ENCODE results near the gene GJC2.

Gene GJC2

DNA sequence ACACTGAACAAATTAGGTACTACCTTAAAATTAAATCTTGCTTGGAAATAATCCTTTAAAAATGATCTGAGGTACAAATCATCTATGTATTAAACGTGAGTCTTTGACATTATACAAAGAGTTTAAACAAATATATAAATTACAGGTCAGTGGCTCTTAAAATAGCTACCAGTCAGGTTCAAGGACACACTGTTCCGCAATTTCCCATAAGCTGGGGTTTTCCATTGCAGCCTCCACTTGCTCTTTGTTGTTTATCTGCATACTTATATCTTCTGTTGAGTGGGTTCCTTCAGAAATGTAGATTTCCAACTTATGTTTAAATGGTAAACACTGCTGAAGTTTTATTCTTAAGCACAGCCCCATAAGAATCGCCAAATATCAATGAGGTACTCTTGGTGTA is 34.9 kb upstream of the GJC2 start:
- no peak for DNase-seq

DNA sequence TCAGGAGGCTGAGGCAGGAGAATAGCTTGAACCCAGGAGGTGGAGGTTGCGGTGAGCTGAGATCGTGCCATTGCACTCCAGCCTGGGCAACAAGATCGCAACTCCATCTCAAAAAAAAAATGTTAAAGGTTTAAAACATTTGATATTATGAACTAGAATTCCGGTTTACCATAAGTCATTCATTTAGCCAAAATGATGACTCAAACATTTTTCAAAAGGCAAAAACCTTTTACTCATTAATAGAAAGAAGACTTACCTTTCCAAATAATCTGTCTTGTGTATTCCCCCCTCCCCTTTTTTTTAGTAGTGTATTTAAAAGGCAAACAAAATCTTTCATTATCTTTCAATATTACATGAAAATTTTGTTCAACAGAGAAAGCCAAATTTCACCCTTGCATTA is 32.4 kb upstream of the GJC2 start:
- DNase-seq = no peak

DNA sequence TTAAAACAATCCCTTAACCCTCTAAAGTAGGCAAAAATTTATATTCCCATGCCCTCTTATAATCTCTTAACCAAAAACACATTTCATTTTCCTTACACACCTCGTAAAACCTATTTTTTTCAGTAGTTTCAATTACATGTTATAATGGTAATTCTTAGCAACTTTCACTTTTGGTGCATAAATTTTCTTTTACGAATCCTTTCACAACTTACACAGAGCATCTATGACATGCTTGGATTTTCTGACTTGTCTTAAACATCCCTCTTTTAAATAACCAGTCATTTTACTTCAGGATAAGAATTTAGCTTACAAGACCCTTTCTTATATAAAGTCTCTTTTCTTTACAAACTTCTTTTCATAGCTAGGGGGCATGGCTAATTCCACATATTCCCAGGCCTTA is 31.7 kb upstream of the GJC2 start:
- DNase-seq = no peak

GRCh38 chr1:228120351-228120750 is 29.4 kb upstream of the GJC2 start:
- no peak for DNase-seq

DNA sequence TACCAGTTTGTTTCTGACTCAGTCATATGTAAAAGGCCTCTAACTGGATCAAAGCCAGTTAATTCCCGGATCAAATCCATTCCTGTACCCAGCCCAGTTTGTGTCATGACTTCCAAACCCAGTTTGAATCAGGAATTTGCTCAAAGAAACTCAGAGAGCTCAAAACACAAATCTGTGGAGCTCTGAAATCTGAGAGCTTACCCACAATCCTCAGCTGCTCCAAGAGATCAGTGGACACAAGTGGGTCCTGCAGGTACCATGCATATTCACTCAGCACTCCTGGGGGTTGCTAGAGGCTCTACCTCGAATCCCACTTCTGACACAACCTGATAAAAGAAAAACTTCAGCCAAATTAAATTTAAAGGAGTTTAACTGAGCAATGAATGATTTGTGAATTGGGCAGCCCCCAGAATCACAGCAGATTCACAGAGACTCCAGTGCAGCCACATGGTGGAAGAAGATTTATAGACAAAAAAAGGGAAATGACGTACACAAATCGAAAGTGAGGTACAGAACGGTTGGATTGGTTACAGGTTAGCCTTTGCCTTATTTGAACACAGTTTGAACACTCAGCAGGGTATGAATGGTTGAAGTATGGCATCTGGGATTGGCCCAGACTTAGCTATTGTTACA is 28.8 kb upstream of the GJC2 start:
- no peak for DNase-seq

- no peak for DNase-seq
Measured at GRCh38 chr1:228122921-228123441, 26.7 kb upstream of the GJC2 start.

DNA sequence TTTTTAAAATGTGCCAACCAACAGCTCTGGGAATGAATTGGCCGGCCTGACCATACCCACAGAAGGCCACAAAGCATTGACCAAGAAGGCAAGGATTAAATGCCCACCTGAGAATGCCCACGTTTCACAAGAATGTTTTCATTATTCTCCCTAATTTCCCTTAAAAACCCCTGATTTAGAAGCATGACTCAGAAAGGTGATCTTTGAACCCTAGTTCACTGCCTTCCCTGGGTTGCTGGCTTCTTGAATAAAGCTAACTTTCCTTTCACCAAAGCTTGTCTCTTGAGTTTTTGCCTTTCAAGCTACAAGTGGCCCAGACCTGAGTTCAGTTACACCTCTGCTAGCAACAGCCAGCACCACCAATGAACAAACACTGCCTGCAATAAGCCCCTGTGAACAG is 26.2 kb upstream of the GJC2 start:
- DNase-seq = no peak

GRCh38 chr1:228125185-228125584 is 24.5 kb upstream of the GJC2 start:
- no peak for DNase-seq

GRCh38 chr1:228131766-228132165 is 18.0 kb upstream of the GJC2 start:
- DNase-seq = no peak

- DNase-seq = no peak
Measured at GRCh38 chr1:228134591-228134990, 15.1 kb upstream of the GJC2 start.

GRCh38 chr1:228136901-228137300 is 12.8 kb upstream of the GJC2 start:
- DNase-seq = no peak

GRCh38 chr1:228139406-228139930 is 10.3 kb upstream of the GJC2 start:
- DNase-seq = no peak

DNA sequence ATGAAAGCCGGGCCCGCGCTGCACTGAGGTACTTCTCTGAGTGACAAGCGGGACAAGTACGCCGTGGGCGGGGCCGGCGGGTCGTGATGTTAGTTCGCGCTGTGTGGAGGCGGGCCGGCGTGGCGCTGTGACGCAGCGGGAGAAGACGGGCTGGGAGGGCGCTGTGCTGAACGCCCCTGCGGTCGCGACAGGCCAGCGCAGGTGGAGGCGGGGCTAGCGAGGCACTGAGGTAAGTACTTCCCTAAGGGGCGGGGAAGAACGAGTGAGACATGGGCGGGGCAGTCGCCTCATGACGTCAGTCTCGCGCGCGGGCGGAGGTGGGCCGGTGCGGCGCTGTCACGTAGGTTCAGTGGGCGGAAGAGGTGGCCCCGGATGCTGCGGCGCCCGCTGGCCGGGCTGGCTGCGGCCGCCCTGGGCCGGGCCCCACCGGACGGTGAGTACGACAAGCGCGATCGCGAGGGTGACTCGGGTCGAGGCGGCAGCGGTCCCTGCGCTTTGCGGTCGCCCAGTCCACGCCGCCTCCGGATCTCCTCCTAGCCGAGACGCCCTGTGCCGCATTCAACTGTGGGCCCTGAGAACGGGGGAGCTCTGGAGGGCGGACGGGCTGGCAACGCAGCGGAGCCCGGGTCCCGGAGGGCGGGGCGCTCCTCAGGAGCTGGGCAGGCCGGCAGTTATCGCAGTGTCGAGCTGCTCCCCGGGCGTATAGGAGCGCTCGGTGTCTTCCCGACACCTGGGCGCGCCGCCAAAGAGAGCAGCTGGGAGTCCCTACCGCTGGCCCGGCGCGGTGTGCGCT is 9.6 kb upstream of the GJC2 start, which contains the start of gene GUK1:
Gene GUK1 (plus strand): TSS at position 349 of the 793 bp plus-strand sequence. CDS start 24 bp downstream, at position 373.
- DNase-seq = peak; percentile 99

DNA sequence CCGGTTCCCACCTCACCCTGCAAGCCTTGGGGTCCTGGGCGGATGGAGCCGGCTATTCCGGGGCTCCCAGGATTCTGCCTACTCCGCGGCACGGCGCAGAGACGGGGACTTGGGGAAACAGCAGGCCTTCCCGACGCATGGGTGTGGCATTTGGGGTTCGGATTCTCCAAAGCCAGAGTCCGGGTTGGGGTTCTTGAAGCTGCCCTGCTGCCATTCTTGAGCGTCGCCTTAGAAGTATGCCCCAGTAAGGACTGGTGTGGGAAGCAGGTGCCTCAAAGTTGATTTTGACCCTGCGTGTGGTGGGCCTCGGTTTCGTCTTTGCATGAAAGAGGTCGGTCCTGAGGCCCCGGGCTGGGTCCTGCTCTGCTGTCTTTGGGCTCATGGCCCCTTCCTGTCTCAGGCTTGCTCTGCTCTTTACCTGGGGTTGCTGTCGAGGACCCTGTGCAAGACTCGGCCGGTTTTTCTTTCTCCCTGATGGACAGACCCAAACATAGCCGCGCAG is 9.0 kb upstream of the GJC2 start:
- DNase-seq = no peak

- DNase-seq = no peak
Measured at GRCh38 chr1:228141226-228142044, 8.3 kb upstream of the GJC2 start.

DNA sequence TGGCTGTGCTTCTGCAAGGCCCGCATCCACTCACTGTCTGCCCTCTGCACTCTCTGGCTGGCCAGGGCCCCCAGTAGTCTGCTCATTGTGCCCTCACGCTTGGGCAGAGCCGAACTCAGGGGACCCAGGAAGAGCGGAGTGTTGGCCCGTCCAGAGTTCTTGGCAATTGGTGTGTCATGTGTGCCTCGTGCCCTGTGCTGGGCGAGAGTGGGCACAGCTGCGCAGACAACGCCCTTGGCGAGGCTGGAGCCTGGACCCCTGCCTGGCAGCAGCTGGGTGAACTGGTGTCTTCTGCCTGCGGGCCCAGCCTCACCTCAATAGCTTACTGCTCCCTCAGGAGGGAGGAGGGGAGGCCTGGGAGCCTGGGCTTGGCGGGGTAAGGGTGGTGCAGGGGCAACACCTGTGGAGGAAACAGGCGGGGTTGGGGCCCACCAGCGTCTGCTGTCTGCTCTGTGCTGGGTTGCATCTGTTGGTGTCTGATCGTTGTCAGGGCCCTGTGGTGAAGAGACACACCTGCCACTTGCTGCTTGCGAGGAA is 7.5 kb upstream of the GJC2 start:
- DNase-seq = no peak

DNA sequence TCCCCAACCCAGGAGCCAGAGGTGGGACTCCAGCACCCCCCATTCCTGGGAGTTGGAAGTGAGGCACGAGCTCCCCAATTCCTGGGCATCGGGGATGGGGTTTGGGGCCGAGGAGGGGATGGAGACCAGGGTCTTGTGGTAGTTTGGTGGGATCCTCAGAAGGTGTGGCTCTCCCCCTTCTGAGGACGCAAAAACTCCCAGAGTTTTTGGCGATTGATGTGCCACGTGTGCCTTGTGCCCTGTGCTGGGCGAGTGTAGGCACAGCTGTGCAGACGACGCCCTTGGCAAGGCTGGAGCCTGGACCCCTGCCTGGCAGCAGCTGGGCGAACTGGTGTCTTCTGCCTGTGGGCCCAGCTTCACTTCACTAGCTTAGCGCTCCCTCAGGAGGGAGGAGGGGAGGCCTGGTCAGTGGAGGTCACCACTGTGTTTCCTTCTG is 7.0 kb upstream of the GJC2 start:
- no peak for DNase-seq

DNA sequence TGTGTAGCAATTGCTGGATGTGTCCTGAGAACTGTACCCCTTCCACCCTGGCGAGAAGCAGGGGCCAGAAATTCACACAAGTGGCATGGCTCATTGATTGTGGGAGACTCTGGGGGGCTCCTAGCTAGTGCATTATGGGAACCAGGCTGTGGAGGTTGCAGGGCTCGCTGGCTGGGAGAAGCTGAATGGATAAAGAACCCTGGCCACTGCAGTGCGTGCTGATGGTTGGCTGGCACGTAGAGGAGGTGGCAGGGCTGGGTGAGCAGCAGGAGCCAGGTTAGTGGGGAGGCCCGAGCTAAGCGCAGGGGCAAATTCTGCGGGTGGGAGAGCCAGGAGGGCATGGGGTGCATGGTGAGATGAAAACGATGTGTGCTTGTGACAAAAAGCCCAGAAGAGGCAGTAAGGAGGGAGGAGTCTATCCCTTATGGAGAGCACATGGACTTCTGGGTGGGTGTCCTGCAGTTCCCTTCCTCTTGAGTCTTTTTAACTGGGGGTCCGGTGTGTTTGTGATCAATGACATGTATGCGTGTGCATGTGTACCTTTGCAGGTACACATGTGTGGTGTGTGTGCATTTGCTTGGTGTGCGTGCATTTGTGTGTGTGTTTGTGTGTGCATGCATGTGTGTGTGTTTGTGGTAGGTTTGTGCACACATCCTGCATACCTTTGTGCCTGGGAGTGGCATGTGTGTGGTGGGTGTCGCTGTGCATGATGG is 6.1 kb upstream of the GJC2 start:
- DNase-seq = no peak

- DNase-seq = no peak
Measured at GRCh38 chr1:228144193-228144992, 5.3 kb upstream of the GJC2 start.

- DNase-seq = no peak
Measured at GRCh38 chr1:228144993-228145343, 4.8 kb upstream of the GJC2 start.
